Esophagus squamous epithelium (tissue), 5 donors: ENCODE measurements around the gene BCL2L11. TPM values are rescaled to one million over a fixed set of nuclear protein-coding genes. Genes with fewer than 3 reads are reported as not detected.

Experiments used
- DNase-seq: peaks from one replicate; lab custom pipeline; 2025; lab: John Stamatoyannopoulos, UW
- H3K27ac ChIP-seq, 4 donors: fragments of 200-600 bp; sonication (generic); one replicate each; pipeline ENCODE4 v1.5.1; 2016 to 2019; ENCODE audit warnings: mild to moderate bottlenecking in 1 of 4
- H3K27me3 ChIP-seq, 4 donors: fragments of 200-600 bp; sonication (generic); 1 replicate in 3 of 4; 2 replicates in 1 of 4; pipeline versions ENCODE4 v1.5.1 to v1.6.0; 2017 to 2021; ENCODE audit warnings: antibody characterized with exemption in 1 of 4
- H3K36me3 ChIP-seq, 3 donors: fragments of 200-600 bp; sonication (generic); one replicate each; pipeline ENCODE4 v1.5.1; 2016 to 2019
- H3K4me1 ChIP-seq, 3 donors: fragments of 200-600 bp; sonication (generic); one replicate each; pipeline ENCODE4 v1.5.1; 2017 to 2019
- H3K4me3 ChIP-seq, 4 donors: fragments of 200-600 bp; sonication (generic); 1 replicate in 3 of 4; 2 replicates in 1 of 4; pipeline ENCODE4 v1.5.1; 2016 to 2019; ENCODE audit warnings: mild to moderate bottlenecking in 2 of 4, moderate library complexity in 1 of 4
- H3K9me3 ChIP-seq, 3 donors: fragments of 200-600 bp; sonication (generic); one replicate each; pipeline ENCODE4 v1.5.1; 2016 to 2019
- CTCF ChIP-seq, 6 experiments: fragments of 450-650 bp in 4 of 6; fragments of 200-600 bp in 2 of 6; sonication (generic) in 2 of 6; IDR thresholded peaks; one replicate each; pipeline ENCODE4 v1.5.1; 2016 to 2019; ENCODE audit warnings: antibody characterized with exemption in 6 of 6, mild to moderate bottlenecking in 4 of 6, moderate library complexity in 4 of 6
- POLR2A ChIP-seq, 4 donors: fragments of 450-650 bp; IDR thresholded peaks; one replicate each; pipeline ENCODE4 v1.6.1; 2017; ENCODE audit warnings: antibody characterized with exemption in 4 of 4, mild to moderate bottlenecking in 4 of 4, moderate library complexity in 3 of 4
- WGBS, 2 donors: methylation state at CpG; one replicate each; pipeline ENCODE4 v1.1.5; 2018; 5-methylcytosine and 5-hydroxymethylcytosine counted together
- intact Hi-C: fragments of 100-400 bp; cut with DNase I; formaldehyde crosslinking; loops from one replicate; pipeline ENCODE4 v1.15.0; 2022
- total RNA-seq, 4 donors: library from RNA; depleted of rRNA; stranded (reverse); fragments of >200 nt; gene quantifications; one replicate each; pipeline ENCODE4 v1.1.0, GENCODE V29; 2016
- donor health status: DM: yes; HTN: yes; CAD: no.

The BCL2L11 gene
- total RNA-seq, 4 donors from 2014 or later: 7.8 to 28.2 (median 9.9) TPM

- TF ChIP-seq POLR2A (IDR thresholded peaks at IDR 0.05) (no peak), CTCF (IDR thresholded peaks at IDR 0.05) (no peak)
- Histone ChIP-seq H3K27me3 (no peaks in the 10 kb centered on the region), H3K27ac (no peak overlapping the region), H3K4me3 (no peak overlapping the region), H3K36me3 (no peaks in the 10 kb centered on the region), H3K9me3 (no peaks in the 10 kb centered on the region), H3K4me1 (no peaks in the 10 kb centered on the region)
- intact Hi-C loops: no loop called here
- WGBS, 2 donors: 85 to 87% methylated on average over 7 to 8 of the region's 8 CpGs
- no peak for DNase-seq
Observed at GRCh38 chr2:111194835-111195621, 74.3 kb downstream of the BCL2L11 start.

- 62 to 63% methylated on average over 4 to 5 of the region's 7 CpGs for WGBS, 2 donors
- Histone ChIP-seq H3K4me3 (no peak overlapping the region), H3K27ac (no peak overlapping the region), H3K27me3 (no peaks in the 10 kb centered on the region), H3K9me3 (no peaks in the 10 kb centered on the region), H3K4me1 (no peaks in the 10 kb centered on the region), H3K36me3 (no peaks in the 10 kb centered on the region)
- no peak for TF ChIP-seq POLR2A (IDR thresholded peaks at IDR 0.05)
- TF ChIP-seq CTCF (IDR thresholded peaks at IDR 0.05): no peak
- intact Hi-C loops: no loop called here
- no peak for DNase-seq
Observed at GRCh38 chr2:111196435-111196834, 75.7 kb downstream of the BCL2L11 start.

- H3K27me3 ChIP-seq: no peaks in the 10 kb centered on the region
- TF ChIP-seq POLR2A (IDR thresholded peaks at IDR 0.05) (no peak), CTCF (IDR thresholded peaks at IDR 0.05) (no peak)
- no peak for DNase-seq
- H3K27ac ChIP-seq: no peak overlapping the region
- no peaks in the 10 kb centered on the region for H3K4me1 ChIP-seq
- 89 to 100% methylated on average over 3 to 8 of the region's 9 CpGs for WGBS, 2 donors
- intact Hi-C loops: no loop called here
- H3K9me3 ChIP-seq: no peaks in the 10 kb centered on the region
- no peaks in the 10 kb centered on the region for H3K36me3 ChIP-seq
- H3K4me3 ChIP-seq: no peak overlapping the region
Observed at GRCh38 chr2:111198701-111199100, 78.0 kb downstream of the BCL2L11 start.

GRCh38 chr2:111199840-111200239 is 79.1 kb downstream of the BCL2L11 start:
- 77 to 90% methylated on average over 5 of the region's 10 CpGs for WGBS, 2 donors
- Histone ChIP-seq H3K27me3 (no peaks in the 10 kb centered on the region), H3K27ac (no peak overlapping the region), H3K9me3 (no peaks in the 10 kb centered on the region), H3K4me1 (no peaks in the 10 kb centered on the region), H3K36me3 (no peaks in the 10 kb centered on the region), H3K4me3 (no peak overlapping the region)
- intact Hi-C loops: no loop called here
- no peak for TF ChIP-seq POLR2A (IDR thresholded peaks at IDR 0.05)
- TF ChIP-seq CTCF (IDR thresholded peaks at IDR 0.05): no peak
- no peak for DNase-seq

GRCh38 chr2:111200333-111200881 is 79.7 kb downstream of the BCL2L11 start:
- TF ChIP-seq CTCF (IDR thresholded peaks at IDR 0.05) (no peak), POLR2A (IDR thresholded peaks at IDR 0.05) (no peak)
- intact Hi-C loops: no loop called here
- Histone ChIP-seq H3K4me1 (no peaks in the 10 kb centered on the region), H3K36me3 (no peaks in the 10 kb centered on the region), H3K9me3 (no peaks in the 10 kb centered on the region), H3K27ac (no peak overlapping the region), H3K27me3 (no peaks in the 10 kb centered on the region), H3K4me3 (no peak overlapping the region)
- no peak for DNase-seq
- WGBS, 2 donors: 93 to 95% methylated on average over 6 to 11 of the region's 11 CpGs
